Mononuclear cell (primary cell): ENCODE results near the gene RASSF8. TPM values are rescaled to one million over a fixed set of nuclear protein-coding genes. Genes with fewer than 3 reads are reported as not detected.

ENCODE experiments used
- H3K27me3 ChIP-seq: 2 replicates; pipeline ENCODE4 v1.6.0; 2011; ENCODE audit warnings: low read length, control low read depth; ENCODE audit not compliant: insufficient read depth
- H3K4me1 ChIP-seq: 2 replicates; pipeline ENCODE4 v1.5.1; 2011; ENCODE audit warnings: mild to moderate bottlenecking, low read length, control low read depth; ENCODE audit not compliant: insufficient read depth
- H3K4me3 ChIP-seq: 2 replicates; pipeline ENCODE4 v1.5.1; 2011; ENCODE audit warnings: mild to moderate bottlenecking, low read length, moderate library complexity
- H3K9me3 ChIP-seq: 2 replicates; pipeline ENCODE4 v1.5.1; 2011; ENCODE audit warnings: low read depth, mild to moderate bottlenecking, control low read depth, low read length
- total RNA-seq: library from RNA; depleted of rRNA; stranded (reverse); fragments of >200 nt; gene quantifications from one replicate; pipeline ENCODE4 v1.2.3, GENCODE V29; 2012

RASSF8 gene
- total RNA-seq, 1 donor = 0.21 TPM

- Histone ChIP-seq H3K27me3 (no peaks in the 10 kb centered on the region), H3K4me1 (no peaks in the 10 kb centered on the region), H3K4me3 (no peak overlapping the region), H3K9me3 (no peaks in the 10 kb centered on the region)
Measured at GRCh38 chr12:25994901-25995625, 36.6 kb downstream of the RASSF8 start.

- Histone ChIP-seq H3K4me1 (no peaks in the 10 kb centered on the region), H3K9me3 (no peaks in the 10 kb centered on the region), H3K4me3 (no peak overlapping the region), H3K27me3 (no peaks in the 10 kb centered on the region)
Measured at GRCh38 chr12:25995906-25996305, 37.4 kb downstream of the RASSF8 start.

DNA sequence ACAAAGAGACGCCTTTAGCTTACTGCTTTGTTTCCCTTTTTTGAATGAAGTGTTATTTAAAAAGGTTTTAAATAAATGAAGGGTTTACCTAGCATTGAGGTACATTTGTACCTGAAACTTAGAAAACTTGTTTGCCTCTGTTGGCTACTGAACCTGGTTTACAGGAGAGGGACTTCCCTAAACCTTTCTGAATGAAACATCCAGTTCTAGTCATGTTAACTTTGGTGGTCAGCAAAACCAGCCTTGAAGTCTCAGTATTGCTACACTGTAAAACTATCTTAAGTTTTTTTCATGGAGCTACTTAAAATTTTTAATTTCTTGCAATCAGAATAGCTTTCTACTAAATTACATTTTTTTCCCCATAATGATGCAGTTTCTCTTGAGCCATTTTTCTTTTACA lies 38.2 kb downstream of the RASSF8 start:
- no peak overlapping the region for H3K4me3 ChIP-seq
- H3K27me3 ChIP-seq = no peaks in the 10 kb centered on the region
- no peaks in the 10 kb centered on the region for H3K4me1 ChIP-seq
- no peaks in the 10 kb centered on the region for H3K9me3 ChIP-seq

DNA sequence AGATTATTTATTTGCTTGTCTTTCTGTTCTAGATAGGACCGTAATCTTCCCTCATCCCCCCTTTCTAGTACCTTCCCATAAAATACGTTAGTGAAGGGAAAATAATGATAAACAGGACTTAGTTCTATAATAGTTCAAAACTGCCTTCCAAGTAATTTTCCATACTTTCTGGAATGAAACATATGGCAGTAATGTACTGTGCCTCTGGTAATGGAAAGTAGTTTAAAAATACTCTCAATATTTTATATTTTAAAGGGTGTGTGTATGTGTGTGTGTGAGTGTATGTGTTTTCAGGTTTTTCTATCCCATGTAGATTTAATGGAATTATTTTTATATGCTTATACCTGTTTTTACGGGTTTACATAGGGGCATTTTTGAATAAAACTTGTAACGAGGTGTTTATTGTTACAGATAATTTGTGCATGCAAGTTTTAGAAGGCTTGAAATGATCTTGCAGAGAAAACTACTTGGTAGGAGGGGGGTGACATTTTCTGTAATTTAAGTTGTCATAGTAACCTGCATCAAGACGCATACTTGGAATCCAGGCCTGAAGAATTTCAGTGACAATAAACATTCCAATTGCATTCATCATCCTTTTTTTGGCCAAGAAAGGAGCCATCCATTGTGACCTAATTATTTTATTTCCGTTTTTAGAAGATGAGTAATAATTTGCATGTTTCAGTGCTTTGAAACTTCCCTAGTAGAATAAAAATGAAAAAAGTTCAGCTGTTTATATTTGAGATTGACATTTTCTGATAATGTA lies 38.9 kb downstream of the RASSF8 start:
- Histone ChIP-seq H3K9me3 (no peaks in the 10 kb centered on the region), H3K27me3 (no peaks in the 10 kb centered on the region), H3K4me1 (no peaks in the 10 kb centered on the region), H3K4me3 (no peak overlapping the region)

- no peaks in the 10 kb centered on the region for H3K27me3 ChIP-seq
- H3K4me1 ChIP-seq = no peaks in the 10 kb centered on the region
- no peak overlapping the region for H3K4me3 ChIP-seq
- no peaks in the 10 kb centered on the region for H3K9me3 ChIP-seq
Measured at GRCh38 chr12:26000898-26001297, 42.4 kb downstream of the RASSF8 start.

GRCh38 chr12:26001530-26001929 lies 43.0 kb downstream of the RASSF8 start:
- H3K27me3 ChIP-seq = no peaks in the 10 kb centered on the region
- no peak overlapping the region for H3K4me3 ChIP-seq
- H3K9me3 ChIP-seq = no peaks in the 10 kb centered on the region
- H3K4me1 ChIP-seq = no peaks in the 10 kb centered on the region

GRCh38 chr12:26003065-26003464 lies 44.6 kb downstream of the RASSF8 start:
- Histone ChIP-seq H3K4me1 (no peaks in the 10 kb centered on the region), H3K9me3 (no peaks in the 10 kb centered on the region), H3K4me3 (no peak overlapping the region), H3K27me3 (no peaks in the 10 kb centered on the region)

- Histone ChIP-seq H3K4me1 (no peaks in the 10 kb centered on the region), H3K9me3 (no peaks in the 10 kb centered on the region), H3K27me3 (no peaks in the 10 kb centered on the region), H3K4me3 (no peak overlapping the region)
Measured at GRCh38 chr12:26007566-26007965, 49.1 kb downstream of the RASSF8 start.

GRCh38 chr12:26009593-26009992 lies 51.1 kb downstream of the RASSF8 start:
- Histone ChIP-seq H3K4me3 (no peak overlapping the region), H3K27me3 (no peaks in the 10 kb centered on the region), H3K9me3 (no peaks in the 10 kb centered on the region), H3K4me1 (no peaks in the 10 kb centered on the region)

- no peaks in the 10 kb centered on the region for H3K9me3 ChIP-seq
- no peaks in the 10 kb centered on the region for H3K27me3 ChIP-seq
- no peak overlapping the region for H3K4me3 ChIP-seq
- H3K4me1 ChIP-seq = no peaks in the 10 kb centered on the region
Measured at GRCh38 chr12:26010293-26010821, 51.9 kb downstream of the RASSF8 start.

- H3K27me3 ChIP-seq = no peaks in the 10 kb centered on the region
- no peak overlapping the region for H3K4me3 ChIP-seq
- H3K4me1 ChIP-seq = no peaks in the 10 kb centered on the region
- H3K9me3 ChIP-seq = no peaks in the 10 kb centered on the region
Measured at GRCh38 chr12:26011099-26011498, 52.6 kb downstream of the RASSF8 start.

- H3K4me1 ChIP-seq = no peaks in the 10 kb centered on the region
- H3K27me3 ChIP-seq = no peaks in the 10 kb centered on the region
- no peak overlapping the region for H3K4me3 ChIP-seq
- no peaks in the 10 kb centered on the region for H3K9me3 ChIP-seq
Measured at GRCh38 chr12:26014085-26014484, 55.6 kb downstream of the RASSF8 start.

DNA sequence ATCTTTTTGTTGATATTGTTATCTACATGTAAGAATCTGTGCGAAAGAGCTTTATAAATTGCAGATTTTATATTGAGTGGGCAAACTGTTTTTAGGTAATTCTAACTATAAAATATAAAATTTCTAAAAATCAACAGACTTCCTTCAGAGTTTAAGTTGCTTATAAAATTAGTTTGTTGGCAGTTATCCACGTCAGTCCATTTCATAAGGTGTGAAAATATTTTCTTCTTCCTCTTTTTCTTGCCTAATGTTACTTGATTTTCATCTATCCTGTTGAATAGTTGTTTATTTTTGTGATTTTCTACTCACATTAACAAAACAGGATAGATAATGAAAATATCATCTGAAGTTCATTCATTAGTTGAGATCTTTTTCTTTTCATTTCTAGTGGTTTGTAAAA lies 58.0 kb downstream of the RASSF8 start:
- H3K9me3 ChIP-seq = no peaks in the 10 kb centered on the region
- H3K27me3 ChIP-seq = no peaks in the 10 kb centered on the region
- H3K4me3 ChIP-seq = no peak overlapping the region
- H3K4me1 ChIP-seq = no peaks in the 10 kb centered on the region

- Histone ChIP-seq H3K4me3 (no peak overlapping the region), H3K9me3 (no peaks in the 10 kb centered on the region)
Measured at GRCh38 chr12:26017484-26018211, 59.2 kb downstream of the RASSF8 start.

GRCh38 chr12:26018926-26019325 lies 60.4 kb downstream of the RASSF8 start:
- Histone ChIP-seq H3K9me3 (no peaks in the 10 kb centered on the region), H3K4me3 (no peak overlapping the region), H3K27me3 (no peaks in the 10 kb centered on the region), H3K4me1 (no peaks in the 10 kb centered on the region)

More at GRCh38 chr12:26017484-26018211, 59.2 kb downstream of the RASSF8 start:
- H3K27me3 ChIP-seq = no peaks in the 10 kb centered on the region
- no peaks in the 10 kb centered on the region for H3K4me1 ChIP-seq
